ENCODE measurements around the gene RNASET2.

The RNASET2 gene

DNA sequence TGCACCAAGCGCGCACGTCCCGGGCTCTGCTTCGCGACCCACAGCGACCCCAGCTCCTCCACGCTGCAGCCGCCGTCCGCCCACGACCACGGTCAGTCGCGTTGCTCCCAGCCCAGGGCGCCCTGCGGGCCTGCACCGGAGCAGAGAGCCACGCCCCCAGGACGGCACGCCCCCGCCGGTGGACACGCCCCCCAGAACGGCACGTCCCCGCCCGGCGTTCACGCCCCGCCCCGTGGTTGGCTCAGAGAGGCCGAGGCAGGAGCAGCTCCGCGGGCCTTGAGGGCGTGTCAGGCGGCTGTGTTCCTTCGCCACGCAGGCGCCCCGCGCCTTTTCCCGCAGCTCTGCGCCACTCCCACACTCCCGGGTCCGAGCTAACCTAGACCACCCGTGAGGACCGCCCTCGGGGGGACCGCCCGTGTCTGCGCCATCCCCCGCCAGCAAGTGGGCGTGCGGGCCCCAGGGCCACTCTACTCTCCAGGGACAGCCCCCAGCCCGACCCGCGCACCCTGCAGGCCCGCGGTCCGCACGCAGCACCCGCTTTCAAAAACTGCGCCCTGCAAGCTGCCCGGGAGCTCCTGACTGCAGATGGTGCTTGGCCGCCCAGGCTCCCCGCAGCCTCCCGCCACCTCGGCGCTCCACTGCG is at the start of gene RNASET2:
RNASET2 (minus strand) TSS at position 107 of the 643 bp plus-strand sequence. CDS start 368 bp downstream, outside the sequence.
- peak; percentile 89 to 95 (median 95) for DNase-seq

DNA sequence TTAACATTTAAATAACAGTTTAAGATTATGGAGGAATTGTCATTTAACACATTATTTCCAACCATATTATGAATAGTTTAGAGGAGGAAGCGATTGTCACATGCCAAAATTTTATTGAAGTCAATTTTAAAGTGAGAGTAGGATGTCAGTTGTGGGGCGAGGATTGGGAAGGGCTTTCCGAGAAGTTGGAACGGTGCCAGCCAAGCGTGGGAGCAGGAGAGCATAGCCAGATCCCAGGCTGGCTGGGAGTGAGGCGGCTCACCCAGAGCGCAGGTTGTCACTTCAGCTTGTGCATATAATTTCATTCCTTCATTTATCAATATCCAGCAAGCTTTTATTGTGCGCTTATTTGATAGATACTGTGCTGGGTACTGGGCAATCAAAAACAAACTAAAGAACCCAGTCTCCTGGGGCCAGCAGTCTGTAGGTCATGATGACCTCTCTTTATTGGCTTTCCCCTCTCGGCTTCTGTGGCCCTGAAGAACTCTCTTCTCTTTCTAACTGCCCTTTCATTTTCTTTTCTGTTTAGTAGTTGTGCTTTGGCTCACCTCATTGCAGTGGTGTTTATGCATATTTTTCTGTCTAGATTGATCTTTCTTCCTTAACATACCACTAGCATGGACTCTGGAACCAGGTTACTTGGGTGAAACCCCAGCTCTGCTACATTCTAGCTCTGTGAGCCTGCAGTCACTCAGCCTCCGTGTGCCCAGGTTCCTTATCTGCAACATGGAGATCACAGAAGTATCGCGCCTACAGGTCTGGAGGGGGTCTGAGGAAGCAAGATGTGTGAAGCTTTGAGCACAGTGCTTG is 49.2 kb upstream of the RNASET2 start:
- DNase-seq = no peak

GRCh38 chr6:167000759-167001158 is 44.4 kb upstream of the RNASET2 start:
- no peak for DNase-seq

DNA sequence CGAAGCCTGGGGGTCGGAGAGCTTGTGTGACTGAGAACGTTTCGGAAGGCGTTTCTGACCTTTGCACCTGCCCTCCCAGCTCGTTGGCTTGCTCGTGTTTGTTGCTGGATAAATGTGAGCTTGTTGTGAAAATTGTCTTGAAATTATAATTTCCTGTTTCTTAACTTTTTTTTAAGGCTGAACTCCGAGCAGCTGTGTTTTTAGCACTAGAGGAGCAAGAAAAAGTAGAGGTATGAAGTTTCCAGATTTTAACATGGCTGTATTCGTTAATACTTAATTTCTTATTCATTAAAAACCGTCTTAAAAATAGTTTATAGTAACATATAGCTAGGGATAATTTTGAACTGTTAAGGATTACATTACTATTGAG is 43.5 kb upstream of the RNASET2 start:
- DNase-seq = peak in 1 of 3 experiments; percentile 15

DNA sequence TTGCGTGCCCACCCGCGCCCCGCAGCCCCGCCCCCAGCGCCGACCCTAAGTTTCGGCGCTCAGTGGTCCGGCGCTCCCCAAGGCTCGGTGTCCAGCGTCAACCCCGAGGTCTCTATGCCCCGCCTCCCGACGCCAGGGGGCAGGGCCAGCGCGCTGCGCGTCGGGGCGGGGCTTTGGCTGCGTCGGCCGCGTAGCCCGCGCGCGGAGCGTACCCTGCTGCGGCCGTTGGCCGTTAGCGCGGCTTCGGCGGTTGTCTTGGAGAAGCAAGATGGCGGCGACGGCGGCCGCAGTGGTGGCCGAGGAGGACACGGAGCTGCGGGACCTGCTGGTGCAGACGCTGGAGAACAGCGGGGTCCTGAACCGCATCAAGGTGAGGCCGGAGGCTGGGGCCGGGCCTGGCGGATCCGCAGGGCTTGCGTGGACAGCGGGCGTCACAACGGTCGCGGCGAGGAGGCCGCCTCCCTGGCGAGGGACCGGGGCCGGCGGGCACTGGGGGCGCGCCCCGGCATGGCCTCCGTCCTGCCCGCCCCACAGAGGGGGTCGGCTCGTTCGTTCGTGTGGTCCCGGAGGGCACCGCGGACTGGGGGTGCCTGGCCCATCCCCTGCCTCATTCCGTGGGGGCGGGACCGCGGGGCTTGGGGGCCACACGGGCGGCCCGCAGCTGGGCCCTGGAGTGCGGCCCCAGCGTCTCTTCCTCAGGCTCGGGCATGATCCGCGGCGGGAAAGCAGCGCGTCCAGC is 43.0 kb upstream of the RNASET2 start, which contains the start of gene CEP43:
CEP43 (plus strand) TSS at position 253 of the 739 bp plus-strand sequence; CDS start at position 269, 16 bp downstream.
- DNase-seq = peak; percentile 97 to 99 (median 99)

DNA sequence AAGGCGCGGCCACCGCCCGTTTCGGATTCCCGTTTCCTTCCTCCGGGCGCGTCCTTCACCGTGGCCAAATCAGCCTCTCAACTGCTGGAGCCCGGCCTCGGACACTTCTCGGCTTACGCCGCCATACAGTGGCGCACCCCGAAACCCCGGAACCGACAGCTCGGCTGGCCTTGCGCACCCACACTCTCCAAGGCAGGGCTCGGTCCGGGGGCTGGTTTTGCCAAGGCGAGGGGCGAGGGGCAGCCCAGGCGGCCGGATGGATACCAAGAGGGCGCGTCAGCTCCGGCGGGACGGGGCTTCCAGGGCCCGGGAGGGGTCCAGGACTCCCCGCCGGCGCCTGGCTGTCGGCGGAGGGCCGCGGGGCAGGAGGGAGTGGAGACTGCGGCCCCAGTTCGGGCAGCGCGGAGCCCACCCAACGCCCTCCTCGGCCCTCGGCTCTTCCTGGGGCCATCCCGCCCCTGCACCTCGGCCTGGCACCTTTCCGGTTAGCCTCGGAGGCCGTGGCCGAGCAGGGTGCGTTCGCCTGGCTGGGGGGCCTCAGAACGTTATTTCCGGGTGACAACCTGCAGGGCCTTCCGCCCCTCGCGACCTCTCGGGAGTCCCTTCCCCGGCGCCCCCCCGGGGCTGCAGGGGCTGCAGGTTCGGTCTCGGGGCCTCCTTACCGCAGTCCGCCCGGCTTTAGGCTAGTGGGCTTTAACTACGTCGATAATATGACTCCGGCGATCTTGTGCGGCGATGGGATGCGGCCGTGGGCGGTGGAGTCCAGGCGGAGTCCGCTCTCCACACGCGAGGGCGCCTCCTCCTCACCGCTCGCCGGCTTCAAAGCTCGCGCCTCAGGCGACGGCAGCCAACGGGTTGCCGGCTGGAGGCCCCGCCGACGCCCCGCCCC is 42.1 kb upstream of the RNASET2 start:
- DNase-seq = peak in 1 of 3 experiments; percentile 65

GRCh38 chr6:166997768-166998255 is 41.5 kb upstream of the RNASET2 start:
- DNase-seq = peak; percentile 22 to 75 (median 74)

GRCh38 chr6:166997348-166997747 is 41.0 kb upstream of the RNASET2 start:
- DNase-seq = no peak

DNA sequence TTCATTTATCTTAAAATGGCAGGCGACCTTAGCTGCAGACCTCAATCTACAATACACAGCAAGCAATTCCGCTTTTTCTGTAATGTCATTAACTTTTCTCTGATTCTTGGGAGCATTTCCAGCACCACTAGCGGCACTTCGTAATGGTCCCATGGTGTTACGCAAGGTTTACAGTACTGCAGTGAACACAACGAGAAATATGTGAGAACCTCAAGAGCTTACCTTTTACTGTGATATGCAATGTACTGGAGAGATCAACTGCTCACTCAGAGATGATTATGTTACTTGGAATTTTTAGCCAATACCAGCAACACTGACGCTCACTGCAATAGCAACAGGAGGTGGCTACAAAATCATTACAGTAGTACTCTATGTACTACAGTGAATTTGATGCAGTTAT is 40.1 kb upstream of the RNASET2 start:
- DNase-seq = no peak

GRCh38 chr6:166989427-166990032 is 33.2 kb upstream of the RNASET2 start:
- DNase-seq = peak in 2 of 3 experiments; percentile 10 to 41

DNA sequence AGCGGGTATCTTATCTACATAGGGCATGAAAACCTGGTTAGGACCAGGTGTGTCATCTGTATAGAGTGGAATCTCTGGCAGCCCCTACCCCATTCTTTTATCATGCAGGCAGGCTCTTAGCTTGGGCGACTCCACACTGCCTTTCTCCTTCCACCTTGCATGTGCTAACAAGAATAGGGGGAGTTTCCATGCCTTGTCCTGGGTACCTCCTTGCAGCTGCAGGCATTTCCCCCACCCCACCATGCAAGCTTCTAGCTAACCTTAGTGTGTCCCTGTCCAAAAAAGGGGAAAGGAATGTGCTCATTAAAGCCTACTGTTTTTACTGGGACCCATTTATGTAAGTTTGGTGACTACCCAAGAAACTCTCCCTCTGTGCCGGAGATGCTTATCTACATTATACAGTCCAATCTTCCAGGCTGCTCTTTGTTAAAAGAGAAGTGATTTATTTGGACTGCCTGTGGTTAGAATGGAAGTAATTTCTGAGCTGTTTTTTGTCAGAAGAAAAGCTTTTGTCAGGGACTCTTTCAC is 32.4 kb upstream of the RNASET2 start:
- no peak for DNase-seq

DNA sequence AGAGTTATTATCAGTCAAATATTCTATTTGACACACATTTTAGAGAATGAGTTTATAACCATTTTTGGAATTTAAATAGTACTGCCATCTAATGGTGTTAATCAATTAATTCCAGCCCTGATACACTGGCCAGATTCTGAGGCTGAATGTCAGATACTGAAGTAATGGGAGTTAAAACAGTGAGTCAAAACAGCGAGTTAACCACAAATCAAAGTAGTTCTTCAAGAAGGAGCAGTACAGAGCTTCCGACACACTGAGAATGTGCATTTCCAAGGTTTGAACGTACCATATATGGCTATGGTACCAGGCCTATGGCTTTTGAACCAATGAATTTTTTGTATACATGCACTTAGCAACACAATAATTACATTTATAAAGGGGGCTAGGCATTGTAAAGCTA is 31.6 kb upstream of the RNASET2 start:
- DNase-seq = no peak

DNA sequence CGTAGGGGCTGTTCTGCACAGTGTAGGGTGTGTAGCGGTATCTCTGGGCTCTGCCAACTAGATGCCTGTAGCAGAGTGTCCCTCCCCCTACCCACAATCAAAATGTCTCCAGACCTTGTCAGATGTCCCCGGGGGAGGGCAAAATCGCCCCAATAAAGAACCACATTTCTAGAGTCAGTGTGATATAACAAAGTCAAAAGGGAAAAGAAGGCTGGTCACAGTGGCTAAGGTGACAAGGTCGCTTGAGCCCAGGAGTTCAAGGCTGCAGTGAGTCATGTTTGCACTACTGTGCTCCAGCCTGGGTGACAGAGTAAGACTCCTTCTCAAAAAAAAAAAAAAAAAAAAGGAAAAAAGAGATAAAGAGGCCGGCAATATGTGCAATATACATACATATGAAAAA is 31.1 kb upstream of the RNASET2 start:
- DNase-seq = no peak

DNA sequence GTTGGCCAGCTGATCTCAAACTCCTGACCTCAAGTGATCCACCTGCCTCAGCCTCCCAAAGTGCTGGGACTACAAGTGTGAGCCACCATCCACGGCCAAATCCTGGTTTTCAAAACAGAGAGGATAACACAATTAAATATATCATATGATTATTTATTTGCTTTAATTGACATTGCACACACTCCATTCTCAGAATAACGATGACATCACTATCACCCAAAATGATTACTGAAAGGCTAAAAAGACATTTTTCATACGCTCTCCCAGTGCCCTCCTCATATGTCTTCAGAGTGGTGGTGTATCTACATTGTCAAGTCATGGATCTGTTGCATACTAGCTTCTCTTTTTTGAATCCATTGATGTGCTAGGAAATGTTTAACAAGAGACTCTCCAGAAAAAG is 24.4 kb upstream of the RNASET2 start:
- no peak for DNase-seq

- no peak for DNase-seq
Observed at GRCh38 chr6:166977621-166978525, 21.5 kb upstream of the RNASET2 start.

GRCh38 chr6:166976636-166977035 is 20.3 kb upstream of the RNASET2 start:
- no peak for DNase-seq

DNA sequence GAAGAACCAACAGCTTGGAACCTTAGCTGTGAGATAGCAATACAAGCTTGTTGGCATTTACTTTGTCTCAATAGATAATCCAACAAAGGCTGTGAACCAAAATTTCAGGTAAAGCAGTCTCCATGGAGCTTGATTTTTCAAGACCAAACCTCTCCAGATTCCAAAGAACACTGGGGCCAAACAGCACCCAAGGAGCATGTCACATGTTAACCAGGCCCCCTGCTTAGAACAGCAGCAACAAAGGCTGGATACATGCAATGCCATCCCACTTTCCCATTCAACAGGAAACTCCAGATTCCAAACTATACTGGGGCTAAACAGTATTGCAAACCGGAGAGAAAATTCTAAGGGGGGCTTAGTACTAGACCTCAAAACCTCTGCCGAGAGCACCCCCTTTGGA is 15.8 kb upstream of the RNASET2 start:
- no peak for DNase-seq

- no peak for DNase-seq
Observed at GRCh38 chr6:166971271-166971670, 14.9 kb upstream of the RNASET2 start.

- DNase-seq = no peak
Observed at GRCh38 chr6:166970776-166971175, 14.4 kb upstream of the RNASET2 start.

GRCh38 chr6:166970091-166970490 is 13.7 kb upstream of the RNASET2 start:
- DNase-seq = no peak

All from NCI-H1417 (cell line).